Calu3 (cell line): Measurements from ENCODE around the gene RERE. TPM values are rescaled to one million over a fixed set of nuclear protein-coding genes. Genes with fewer than 3 reads are reported as not detected.
"Not testable (repeated sequence)": the region's sequence is repeated elsewhere in the genome, so short reads cannot be mapped to it uniquely, and the experiment has no call there.

Experiments
- BruUV-seq: library from RNA; stranded (reverse); fragments of 400-500 nt; replicated peaks from 2 replicates; lab custom pipeline; 2021; lab: Mats Ljungman, UMichigan
- CTCF ChIA-PET: fragments of 300-600 bp; sonication (Branson Sonifier 250); formaldehyde crosslinking; loops from one replicate; lab custom pipeline; 2022; ENCODE audit warnings: antibody characterized with exemption; lab: Charles Lee
- DNase-seq: peaks from one replicate; pipeline ENCODE4 v3.0.0; 2022
- H3K27ac Mint-ChIP-seq: one replicate; pipeline ENCODE4 v1.8.0; 2022; ENCODE audit warnings: mixed read lengths; ENCODE audit not compliant: unreplicated experiment
- H3K27me3 Mint-ChIP-seq: one replicate; pipeline ENCODE4 v1.8.0; 2022; ENCODE audit warnings: mixed read lengths; ENCODE audit not compliant: unreplicated experiment
- H3K36me3 Mint-ChIP-seq: one replicate; pipeline ENCODE4 v1.8.0; 2022; ENCODE audit warnings: mild to moderate bottlenecking, moderate library complexity, mixed read lengths; ENCODE audit not compliant: insufficient read depth, unreplicated experiment
- H3K4me1 Mint-ChIP-seq: one replicate; pipeline ENCODE4 v1.8.0; 2022; ENCODE audit warnings: mild to moderate bottlenecking, low read depth, mixed read lengths; ENCODE audit not compliant: unreplicated experiment
- H3K4me3 Mint-ChIP-seq: one replicate; pipeline ENCODE4 v1.8.0; 2022; ENCODE audit warnings: mild to moderate bottlenecking, low read depth, moderate library complexity, mixed read lengths; ENCODE audit not compliant: unreplicated experiment
- H3K9me3 Mint-ChIP-seq: one replicate; pipeline ENCODE4 v1.8.0; 2022; ENCODE audit warnings: low read depth, mixed read lengths; ENCODE audit not compliant: unreplicated experiment
- CTCF ChIP-seq: fragments of 200-600 bp; IDR thresholded peaks from one replicate; pipeline ENCODE4 v1.8.0; 2022; ENCODE audit warnings: antibody characterized with exemption; ENCODE audit not compliant: unreplicated experiment
- intact Hi-C: fragments of 100-400 bp; cut with micrococcal nuclease; formaldehyde crosslinking; loops from one replicate; pipeline ENCODE4 v1.10.0; 2022; ENCODE audit not compliant: unreplicated experiment
- total RNA-seq: library from RNA; stranded (reverse); gene quantifications from 2 replicates; pipeline ENCODE4 v1.2.3, GENCODE V29; 2022

RERE gene
- total RNA-seq, 1 experiment from 2014 or later, result 45.9 TPM

GRCh38 chr1:8731162-8731561 is 86.3 kb downstream of the RERE start:
- no peak for TF ChIP-seq CTCF
- H3K27me3 Mint-ChIP-seq, result no peaks in the 10 kb centered on the region
- no peak overlapping the region for H3K27ac Mint-ChIP-seq
- no TSS peak for BruUV-seq
- DNase-seq, result no peak
- H3K9me3 Mint-ChIP-seq, result no peaks in the 10 kb centered on the region
- H3K36me3 Mint-ChIP-seq, result no peaks in the 10 kb centered on the region
- CTCF ChIA-PET, result interaction anchor here (0.7 kb wide), 1 partner anchor 118 kb away, joined by 3 read pairs; no protein-coding TSS in a partner anchor
- intact Hi-C loops, result no loop called here
- H3K4me3 Mint-ChIP-seq, result no peak overlapping the region
- H3K4me1 Mint-ChIP-seq, result no peaks in the 10 kb centered on the region

- intact Hi-C loops, result no loop called here
- no peak overlapping the region for H3K27ac Mint-ChIP-seq
- TF ChIP-seq CTCF, result no peak
- DNase-seq, result no peak
- H3K4me3 Mint-ChIP-seq, result no peak overlapping the region
- no peaks in the 10 kb centered on the region for H3K9me3 Mint-ChIP-seq
- no peaks in the 10 kb centered on the region for H3K27me3 Mint-ChIP-seq
- H3K36me3 Mint-ChIP-seq, result no peaks in the 10 kb centered on the region
- CTCF ChIA-PET, result no interaction called here
- no TSS peak for BruUV-seq
- H3K4me1 Mint-ChIP-seq, result no peaks in the 10 kb centered on the region
These were observed 89.0 kb downstream of the RERE start for GRCh38 chr1:8728464-8728863.

- intact Hi-C loops, result no loop called here
These were observed 89.6 kb downstream of the RERE start for GRCh38 chr1:8727809-8728213.

GRCh38 chr1:8727316-8727715 is 90.1 kb downstream of the RERE start:
- DNase-seq, H3K9me3 Mint-ChIP-seq, H3K27ac Mint-ChIP-seq, H3K4me3 Mint-ChIP-seq, H3K4me1 Mint-ChIP-seq, intact Hi-C loops, H3K27me3 Mint-ChIP-seq, BruUV-seq, H3K36me3 Mint-ChIP-seq: not testable (repeated sequence)
- CTCF ChIA-PET, result interaction anchor here (1.1 to 1.9 kb wide), 5 partner anchors 26 to 166 kb away, joined by 3 to 11 read pairs (median 4); no protein-coding TSS in a partner anchor

More at GRCh38 chr1:8727809-8728213, 89.6 kb downstream of the RERE start:
- no TSS peak for BruUV-seq
- H3K27ac Mint-ChIP-seq, result no peak overlapping the region
- H3K9me3 Mint-ChIP-seq, result no peaks in the 10 kb centered on the region
- CTCF ChIA-PET, result no interaction called here
- no peak overlapping the region for H3K4me3 Mint-ChIP-seq
- DNase-seq, result no peak
- no peaks in the 10 kb centered on the region for H3K36me3 Mint-ChIP-seq
- H3K4me1 Mint-ChIP-seq, result peaks cover 5% of the 10 kb centered on the region
- TF ChIP-seq CTCF, result no peak
- no peaks in the 10 kb centered on the region for H3K27me3 Mint-ChIP-seq

GRCh38 chr1:8726801-8727186 is 90.6 kb downstream of the RERE start:
- H3K27ac Mint-ChIP-seq, result not testable (repeated sequence)

More at GRCh38 chr1:8726801-8727186, 90.6 kb downstream of the RERE start:
- H3K4me1 Mint-ChIP-seq, H3K27me3 Mint-ChIP-seq, H3K36me3 Mint-ChIP-seq, H3K9me3 Mint-ChIP-seq, DNase-seq, H3K4me3 Mint-ChIP-seq, BruUV-seq: not testable (repeated sequence)
- CTCF ChIA-PET, result interaction anchor here (1.1 to 1.9 kb wide), 5 partner anchors 25 to 165 kb away, joined by 3 to 11 read pairs (median 4); no protein-coding TSS in a partner anchor
- intact Hi-C loops, result loop anchor here (1.0 kb wide), 1 partner anchor 165 kb away; no protein-coding TSS in a partner anchor
